HG03159 (cell line): Measurements from ENCODE around the gene NUDT16.
"Not testable (repeated sequence)": the region's sequence is repeated elsewhere in the genome, so short reads cannot be mapped to it uniquely, and the experiment has no call there.

ENCODE experiments used
- ATAC-seq: cut with Tn5 transposase; IDR thresholded peaks from one replicate; pipeline ENCODE4 v1.9.1; 2021; ENCODE audit warnings: mild to moderate bottlenecking, moderate library complexity; ENCODE audit not compliant: unreplicated experiment

The NUDT16 gene

GRCh38 chr3:131381445-131382291, at the start of gene NUDT16:
Gene NUDT16, plus strand, starts transcription at chr3:131381774. Its CDS starts 31 bp downstream, at chr3:131381805.
- ATAC-seq = peak; percentile 99

DNA sequence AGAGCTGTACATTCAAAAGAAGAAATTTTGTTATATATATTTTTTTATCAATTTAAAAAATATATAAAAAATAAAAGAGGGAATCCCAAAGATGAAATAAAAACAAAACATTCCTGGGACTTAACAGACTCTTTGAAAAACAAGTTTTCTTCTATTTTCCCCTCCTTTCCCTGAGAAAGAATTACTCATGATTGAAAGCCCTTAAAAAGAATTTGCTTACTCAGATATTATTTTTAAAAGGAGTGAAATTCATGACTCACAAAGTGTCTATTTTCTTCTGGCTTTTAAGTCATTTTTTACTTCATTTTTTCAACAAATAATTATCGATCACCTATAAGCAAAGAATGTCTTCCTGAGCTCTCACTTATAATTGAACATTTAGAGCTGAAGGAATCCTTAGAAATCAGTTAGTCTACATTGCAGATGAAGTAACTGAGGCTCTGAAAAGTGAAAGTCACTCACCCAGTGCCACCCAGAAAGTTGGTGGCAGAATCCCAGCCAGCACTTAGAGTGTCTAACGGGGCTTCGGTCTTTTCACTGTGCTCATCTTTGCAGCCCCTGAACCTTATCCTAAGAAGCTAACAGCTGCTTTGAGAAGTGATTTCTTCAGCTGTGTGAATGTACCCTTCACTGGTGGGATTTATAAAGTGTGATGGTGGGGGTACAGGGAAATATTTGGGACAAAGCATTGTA, 42.5 kb upstream of the NUDT16 start:
- ATAC-seq = no peak

- no peak for ATAC-seq
Observed at GRCh38 chr3:131341761-131342160, 39.8 kb upstream of the NUDT16 start.

- ATAC-seq = no peak
Observed at GRCh38 chr3:131348911-131349310, 32.7 kb upstream of the NUDT16 start.

GRCh38 chr3:131349454-131349853, 32.1 kb upstream of the NUDT16 start:
- ATAC-seq = no peak

DNA sequence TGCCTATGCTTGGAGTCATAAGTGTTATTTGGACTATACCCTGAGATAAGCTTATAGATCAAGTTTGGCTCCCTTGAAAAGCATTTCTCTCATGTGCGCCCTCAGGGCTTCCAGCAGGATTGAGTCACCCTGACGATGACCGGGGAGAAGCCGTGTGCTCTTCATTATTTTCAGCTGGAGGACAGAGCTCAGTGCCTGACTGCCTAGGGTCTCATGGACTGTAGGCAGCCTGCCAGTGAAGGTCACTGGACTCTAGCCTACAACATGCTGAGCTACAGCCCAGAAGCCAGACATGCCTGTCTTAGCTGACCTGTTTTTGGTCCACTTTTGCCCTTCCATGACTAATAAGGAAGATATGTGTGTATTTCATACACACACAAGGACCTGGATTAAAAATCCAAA, 31.6 kb upstream of the NUDT16 start:
- ATAC-seq = no peak

GRCh38 chr3:131350506-131350905, 31.1 kb upstream of the NUDT16 start:
- ATAC-seq = no peak

GRCh38 chr3:131353016-131353877, 28.3 kb upstream of the NUDT16 start:
- ATAC-seq = peak; percentile 52

DNA sequence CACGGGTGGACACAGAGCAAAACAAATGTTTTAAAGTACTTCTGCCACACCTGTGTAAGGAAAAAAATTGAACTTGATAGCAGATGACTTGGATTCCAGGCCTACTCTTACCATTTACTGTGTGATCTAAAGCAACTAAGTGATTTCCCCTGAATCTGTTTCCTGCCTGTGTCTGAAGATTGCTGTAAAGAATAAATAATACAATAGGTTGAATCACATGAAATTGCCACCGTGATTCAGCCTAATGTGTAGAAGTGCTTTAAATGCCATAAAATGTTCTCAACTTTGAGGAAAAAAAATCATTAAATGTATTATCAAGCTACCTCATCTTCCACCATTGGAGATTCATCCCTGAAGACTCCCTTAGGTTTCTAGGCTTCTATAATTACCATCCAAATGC, 27.6 kb upstream of the NUDT16 start:
- no peak for ATAC-seq

- ATAC-seq = no peak
Observed at GRCh38 chr3:131356006-131356595, 25.5 kb upstream of the NUDT16 start.

- no peak for ATAC-seq
Observed at GRCh38 chr3:131357275-131357674, 24.3 kb upstream of the NUDT16 start.

- no peak for ATAC-seq
Observed at GRCh38 chr3:131360191-131360755, 21.3 kb upstream of the NUDT16 start.

DNA sequence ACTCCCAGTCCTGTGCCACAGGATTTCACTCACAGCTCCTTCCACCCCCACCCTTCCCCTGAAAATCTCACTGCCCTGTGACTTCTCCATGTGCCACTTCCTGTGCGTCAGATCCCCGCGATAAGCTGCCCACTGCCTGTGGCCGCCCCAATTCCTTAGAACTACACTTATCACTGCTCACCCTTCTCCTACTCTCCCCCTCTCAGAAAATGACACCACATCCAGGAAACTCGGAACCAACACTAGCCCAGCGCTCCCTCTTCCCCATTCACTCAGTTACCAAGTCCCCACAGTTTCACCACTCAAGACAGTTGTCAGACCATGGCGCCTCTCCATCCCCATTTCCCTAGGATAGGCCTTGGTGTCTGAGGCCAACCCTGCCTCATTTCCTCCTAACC, 20.5 kb upstream of the NUDT16 start:
- ATAC-seq = not testable (repeated sequence)

- peak; percentile 97 for ATAC-seq
Observed at GRCh38 chr3:131361464-131362421, 19.8 kb upstream of the NUDT16 start.

DNA sequence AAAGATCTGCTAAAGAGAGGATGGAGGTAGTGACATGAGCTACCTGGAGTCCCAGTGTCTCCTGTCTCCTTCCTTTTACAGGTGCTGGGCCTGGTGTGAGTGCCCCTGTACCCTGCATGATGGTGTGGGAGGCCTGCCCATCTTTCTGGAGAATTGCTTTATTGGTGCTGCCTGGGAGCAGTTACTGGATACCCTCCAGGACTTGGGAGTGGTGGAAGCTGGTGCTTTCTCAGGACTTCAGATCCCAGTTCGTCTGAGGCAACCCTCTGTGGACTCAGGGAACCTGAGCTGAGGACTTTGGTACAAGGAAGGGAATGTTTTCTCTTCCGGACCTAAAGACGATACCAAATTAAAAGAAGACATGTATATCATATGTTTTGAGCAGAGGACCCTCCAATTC, 18.3 kb upstream of the NUDT16 start:
- ATAC-seq = no peak

GRCh38 chr3:131370935-131371687, 10.5 kb upstream of the NUDT16 start:
- ATAC-seq = no peak

DNA sequence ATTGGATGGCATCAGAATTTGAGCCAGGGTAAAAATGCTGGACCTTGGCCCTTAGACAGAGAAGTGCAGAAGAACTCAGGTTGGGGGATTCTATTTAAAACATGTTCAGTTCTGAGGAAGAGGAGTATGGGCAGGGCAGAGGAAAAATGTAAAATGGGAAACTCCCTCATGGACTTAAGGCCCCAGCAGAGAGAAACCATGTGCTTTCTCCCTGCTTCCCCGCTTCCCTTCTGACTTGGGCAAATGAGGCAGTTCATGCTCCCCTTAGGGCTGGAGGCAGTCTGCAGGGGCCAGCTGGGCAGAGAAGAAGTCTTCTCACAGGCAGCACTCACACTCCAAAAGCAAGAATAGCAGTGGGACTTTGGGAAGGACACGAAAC, 9.9 kb upstream of the NUDT16 start:
- ATAC-seq = no peak

DNA sequence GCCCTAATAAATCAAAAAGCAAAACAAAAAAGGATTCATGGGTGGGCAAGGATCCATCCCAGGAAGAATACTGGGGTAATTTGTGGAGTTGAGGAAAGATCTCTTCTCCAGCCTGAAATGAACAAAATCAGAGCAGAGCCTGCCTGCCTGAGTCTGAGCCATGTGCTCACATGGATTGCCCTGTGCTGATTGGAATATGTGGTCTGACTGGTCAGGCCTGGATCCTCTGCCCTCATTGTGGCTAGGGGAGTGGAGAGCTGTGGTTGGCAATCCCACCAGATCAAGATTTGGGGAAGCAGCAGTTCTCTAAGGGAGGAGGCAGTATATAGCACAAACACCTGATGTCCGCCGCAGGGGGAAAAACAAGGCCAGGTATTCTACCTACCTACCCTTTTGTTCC, 6.8 kb upstream of the NUDT16 start:
- no peak for ATAC-seq
